SW480 (cell line): Measurements from ENCODE around the gene PRUNE1.

Source experiments
- DNase-seq: peaks from one replicate; pipeline ENCODE4 v3.0.0-alpha.2; 2016; ENCODE audit warnings: low spot score

Gene PRUNE1

GRCh38 chr1:150976879-150977694 is 31.2 kb upstream of the PRUNE1 start:
- DNase-seq: peak; percentile 91

DNA sequence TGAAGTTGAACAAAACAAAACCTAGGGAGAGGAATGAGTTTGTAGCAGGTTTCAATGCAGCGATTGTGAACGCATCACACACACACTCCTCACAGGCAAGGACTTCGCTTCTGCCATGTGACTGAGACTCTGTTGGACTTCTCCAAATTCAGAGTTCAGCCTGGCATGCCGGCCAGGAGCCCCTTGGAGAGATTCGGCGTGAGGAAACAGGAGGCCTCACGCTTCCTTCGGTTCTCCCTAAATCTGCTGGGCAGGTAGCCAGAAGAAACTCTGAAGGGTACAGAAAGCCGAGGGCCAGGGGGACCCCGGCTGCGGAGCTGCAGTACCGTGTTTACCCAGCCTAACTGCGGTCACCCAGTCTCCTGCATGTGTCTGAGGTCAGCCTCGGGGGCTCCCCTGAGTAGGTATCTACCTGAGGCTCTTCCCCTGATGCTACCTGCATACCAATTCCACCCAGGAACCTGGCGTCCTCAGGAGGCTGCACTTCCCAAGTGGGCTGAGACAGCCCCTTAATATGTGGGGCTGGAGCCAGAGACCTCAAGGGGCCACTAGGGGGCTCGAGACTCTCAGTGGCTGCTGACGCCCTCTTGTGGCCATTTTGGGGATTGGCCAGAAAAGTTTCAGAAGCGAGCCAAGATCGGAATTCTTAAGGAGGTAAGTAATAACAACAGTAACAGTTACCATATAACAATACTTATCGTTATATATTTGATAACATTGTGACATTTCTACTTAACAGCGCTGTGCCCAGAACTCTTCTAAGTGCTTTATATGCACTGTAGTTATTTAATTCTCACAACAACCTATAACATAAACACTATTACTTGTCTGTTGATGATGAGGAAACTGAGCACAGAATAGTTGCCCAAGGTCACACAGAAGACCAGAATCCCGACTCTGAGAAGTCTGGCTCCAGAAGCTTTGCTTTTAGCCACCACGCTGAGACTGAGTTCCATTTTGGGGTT is 28.9 kb upstream of the PRUNE1 start:
- DNase-seq: peak; percentile 63

DNA sequence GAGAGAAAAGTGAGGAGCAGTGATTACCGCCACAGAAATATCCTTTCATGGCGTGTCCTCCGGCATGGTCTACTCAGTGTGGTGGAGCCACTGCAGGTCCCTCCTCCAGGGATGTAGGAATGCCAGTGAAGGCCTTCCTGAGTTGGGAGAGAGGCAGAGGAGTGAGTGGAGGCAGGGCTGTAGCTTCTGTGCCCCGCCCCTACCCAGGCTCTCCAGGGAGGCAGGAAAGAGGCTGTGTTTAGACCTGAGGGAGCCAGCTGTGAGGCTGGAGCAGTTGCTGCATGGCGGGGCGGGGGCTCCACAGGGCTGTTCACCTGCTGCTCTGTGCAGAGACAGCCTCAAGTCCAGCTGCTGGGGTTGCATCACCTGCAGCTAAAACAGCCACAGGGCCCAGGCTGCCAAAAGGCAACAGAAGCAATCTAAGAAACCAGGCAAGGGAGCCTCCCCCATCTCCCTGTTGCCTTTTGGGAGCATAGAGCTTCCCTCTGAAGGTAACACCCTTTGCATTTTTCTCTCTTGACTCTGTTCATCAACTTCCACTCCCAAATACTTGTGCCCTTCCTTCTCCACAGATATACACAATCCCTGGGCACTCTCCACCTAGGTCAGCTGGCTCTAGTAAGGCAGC is 27.0 kb upstream of the PRUNE1 start:
- DNase-seq: peak; percentile 59

GRCh38 chr1:150981805-150982712 is 26.2 kb upstream of the PRUNE1 start, which contains the start of gene ANXA9:
TSS of gene ANXA9 (plus strand) at chr1:150982292. CDS start at chr1:150983106, 814 bp downstream.
- DNase-seq: peak; percentile 76

- peak; percentile 57 for DNase-seq
Observed at GRCh38 chr1:150985179-150985825, 22.9 kb upstream of the PRUNE1 start.

- DNase-seq: no peak
Observed at GRCh38 chr1:150987924-150988323, 20.3 kb upstream of the PRUNE1 start.

DNA sequence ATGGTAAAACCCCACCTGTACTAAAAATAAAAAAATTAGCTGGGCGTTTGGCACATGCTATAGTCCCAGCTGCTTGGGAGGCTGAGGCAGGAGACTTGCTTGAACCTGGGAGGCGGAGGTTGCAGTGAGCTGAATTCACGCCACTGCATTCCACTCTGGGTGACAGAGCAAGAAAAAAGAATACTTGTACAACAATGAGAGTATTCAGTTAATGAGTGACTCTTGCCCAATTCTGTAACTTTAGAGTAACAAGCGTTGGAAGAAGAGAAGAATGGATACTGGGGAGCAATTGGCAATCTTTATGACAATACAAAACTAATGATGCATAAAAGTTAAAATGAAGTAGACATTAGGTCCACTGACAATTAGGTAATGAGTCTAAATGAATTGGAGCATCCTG is 15.6 kb upstream of the PRUNE1 start:
- no peak for DNase-seq

DNA sequence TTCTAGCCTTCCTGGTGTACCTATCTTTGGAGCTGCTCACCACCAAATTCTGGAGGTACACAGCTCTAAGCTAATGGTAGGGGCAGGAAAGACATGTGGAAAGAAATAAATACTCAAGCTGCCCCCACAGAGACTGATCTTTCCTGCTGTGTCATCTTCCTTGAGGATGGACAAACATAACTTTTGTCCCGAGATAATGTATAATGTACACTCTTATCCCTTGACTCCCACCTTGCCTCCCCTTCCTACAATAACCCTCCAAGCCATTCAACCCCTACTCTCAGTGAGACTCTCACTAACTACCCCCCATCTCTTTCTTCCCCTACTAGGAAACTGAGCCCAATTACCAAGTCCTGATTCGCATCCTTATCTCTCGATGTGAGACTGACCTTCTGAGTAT is 14.0 kb upstream of the PRUNE1 start:
- DNase-seq: no peak

GRCh38 chr1:150995460-150995859 is 12.8 kb upstream of the PRUNE1 start:
- DNase-seq: no peak

DNA sequence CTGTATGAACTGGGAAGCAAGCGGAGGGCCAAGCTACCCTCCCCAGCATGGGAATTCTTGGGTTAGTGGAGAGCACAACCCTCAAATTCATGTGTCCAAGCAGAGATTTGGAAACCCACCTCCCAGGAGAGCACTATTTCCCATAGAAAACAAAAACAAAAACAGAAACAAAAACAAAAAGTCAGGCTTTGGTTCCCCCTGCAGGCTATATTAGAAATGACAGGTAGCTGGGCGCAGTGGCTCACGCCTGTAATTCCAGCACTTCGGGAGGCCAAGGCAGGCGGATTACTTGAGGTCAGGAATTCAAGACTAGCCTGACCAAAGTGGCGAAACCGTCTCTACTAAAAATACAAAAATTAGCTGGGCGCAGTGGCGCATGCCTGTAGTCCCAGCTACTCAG is 12.4 kb upstream of the PRUNE1 start:
- DNase-seq: no peak

DNA sequence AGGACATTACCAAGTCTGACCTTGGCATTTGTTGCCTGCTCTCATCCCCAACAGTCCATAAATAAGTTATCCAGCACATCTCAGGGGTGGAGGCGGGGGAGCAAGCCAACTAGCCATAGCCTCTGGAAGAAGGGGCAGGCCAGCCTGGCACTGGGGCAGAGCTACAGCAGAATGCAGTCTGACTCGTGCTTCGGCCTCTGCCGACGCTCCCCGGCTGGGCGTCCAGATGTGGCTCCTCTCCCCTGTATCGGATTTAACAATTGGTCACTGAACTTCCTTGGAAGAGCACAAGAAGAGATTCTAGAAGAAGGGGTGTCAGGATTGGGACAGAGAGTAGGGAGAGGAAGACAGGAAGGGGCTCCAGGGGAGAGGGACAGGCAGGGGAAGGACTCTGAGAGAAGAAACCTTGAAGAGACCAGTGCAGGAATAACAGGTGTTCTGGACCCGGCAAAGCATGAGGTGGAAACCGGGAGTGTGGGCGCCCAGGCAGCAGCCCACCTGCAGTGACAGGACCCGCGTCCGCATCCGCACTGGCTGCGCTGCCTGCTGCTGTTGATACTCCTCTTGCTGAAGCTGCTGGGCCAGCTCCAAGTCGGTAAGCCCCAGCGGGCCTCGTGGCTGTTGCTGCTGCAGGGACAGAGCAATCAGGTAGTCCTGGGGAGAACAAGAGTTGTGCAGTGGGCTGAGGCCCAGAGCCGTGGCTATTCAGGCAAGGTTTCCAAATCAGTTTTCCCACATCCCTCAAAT is 10.9 kb upstream of the PRUNE1 start:
- DNase-seq: no peak

GRCh38 chr1:150997949-150998348 is 10.3 kb upstream of the PRUNE1 start:
- DNase-seq: no peak

- DNase-seq: peak; percentile 92
Observed at GRCh38 chr1:150999051-150999674, 9.1 kb upstream of the PRUNE1 start.

DNA sequence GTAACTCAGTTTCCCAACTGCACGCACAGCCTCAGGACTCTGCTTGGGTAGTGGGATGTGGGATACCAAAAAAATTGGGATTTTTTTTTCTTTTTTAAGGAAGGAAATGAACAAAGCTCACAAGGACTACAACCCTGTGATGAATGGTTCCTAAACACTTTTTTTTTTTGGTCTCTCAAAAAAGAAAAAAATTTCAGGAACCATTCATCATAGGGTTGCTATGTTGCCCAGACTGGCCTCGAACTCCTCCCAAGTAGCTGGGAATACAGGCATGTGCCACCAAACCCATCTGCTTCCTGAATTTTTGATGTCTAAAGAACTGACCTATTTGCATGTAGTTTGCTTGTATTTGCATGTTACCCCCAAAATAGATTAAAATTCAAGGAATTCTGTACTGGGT is 8.3 kb upstream of the PRUNE1 start:
- DNase-seq: no peak

GRCh38 chr1:151000408-151000807 is 7.8 kb upstream of the PRUNE1 start:
- no peak for DNase-seq

GRCh38 chr1:151001602-151002001 is 6.6 kb upstream of the PRUNE1 start:
- no peak for DNase-seq

DNA sequence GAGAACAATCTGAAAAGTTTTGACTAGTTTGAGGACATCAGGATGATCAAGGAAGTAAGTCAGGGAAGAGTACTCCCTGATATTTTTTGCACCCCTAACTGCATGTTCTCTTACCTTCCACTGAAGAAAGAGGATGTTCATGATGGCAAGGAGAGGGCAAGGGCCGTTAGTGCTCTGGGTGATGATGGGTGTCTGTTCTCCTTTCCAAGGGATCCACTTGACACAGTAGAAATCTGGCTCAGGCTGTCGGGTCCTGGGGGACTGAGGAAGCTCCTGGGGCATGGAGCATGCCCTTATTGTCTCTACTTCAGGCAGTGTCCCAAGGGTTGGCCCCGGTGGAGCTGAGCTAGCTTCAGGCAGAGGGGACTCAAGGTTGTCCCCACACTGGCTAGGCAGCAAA is 6.2 kb upstream of the PRUNE1 start:
- no peak for DNase-seq

DNA sequence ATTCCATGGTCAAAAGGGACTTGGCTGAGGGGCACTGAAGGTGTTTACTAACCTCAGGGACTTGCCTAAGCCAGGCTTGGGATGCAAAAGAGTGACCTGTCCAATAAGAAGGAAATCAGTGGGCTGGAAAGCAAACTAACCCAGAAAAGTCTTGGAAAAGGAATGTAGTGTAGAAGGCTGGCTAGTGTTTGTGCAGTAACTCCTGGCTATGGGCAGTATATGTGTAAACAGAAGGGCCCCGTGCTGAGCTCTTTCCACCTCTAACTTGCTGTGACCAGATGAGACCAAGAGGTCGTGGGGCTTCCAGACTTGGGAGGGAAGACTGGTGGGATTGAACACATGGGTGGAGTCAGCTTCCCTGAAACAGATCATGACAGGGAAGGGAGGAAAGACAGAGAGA is 5.6 kb upstream of the PRUNE1 start:
- no peak for DNase-seq

GRCh38 chr1:151003180-151003579 is 5.1 kb upstream of the PRUNE1 start:
- no peak for DNase-seq
